Erythroblast (primary cell): ENCODE measurements around the gene STRIP1.

Source experiments
- GATA1 ChIP-seq: IDR thresholded peaks from 2 replicates; pipeline ENCODE4 v1.6.1; 2011; ENCODE audit warnings: low read depth, mild to moderate bottlenecking, control low read depth, low read length, moderate library complexity
- POLR2A ChIP-seq: IDR thresholded peaks from 2 replicates; pipeline ENCODE4 v1.6.1; 2011; ENCODE audit warnings: mild to moderate bottlenecking, low read length

DNA sequence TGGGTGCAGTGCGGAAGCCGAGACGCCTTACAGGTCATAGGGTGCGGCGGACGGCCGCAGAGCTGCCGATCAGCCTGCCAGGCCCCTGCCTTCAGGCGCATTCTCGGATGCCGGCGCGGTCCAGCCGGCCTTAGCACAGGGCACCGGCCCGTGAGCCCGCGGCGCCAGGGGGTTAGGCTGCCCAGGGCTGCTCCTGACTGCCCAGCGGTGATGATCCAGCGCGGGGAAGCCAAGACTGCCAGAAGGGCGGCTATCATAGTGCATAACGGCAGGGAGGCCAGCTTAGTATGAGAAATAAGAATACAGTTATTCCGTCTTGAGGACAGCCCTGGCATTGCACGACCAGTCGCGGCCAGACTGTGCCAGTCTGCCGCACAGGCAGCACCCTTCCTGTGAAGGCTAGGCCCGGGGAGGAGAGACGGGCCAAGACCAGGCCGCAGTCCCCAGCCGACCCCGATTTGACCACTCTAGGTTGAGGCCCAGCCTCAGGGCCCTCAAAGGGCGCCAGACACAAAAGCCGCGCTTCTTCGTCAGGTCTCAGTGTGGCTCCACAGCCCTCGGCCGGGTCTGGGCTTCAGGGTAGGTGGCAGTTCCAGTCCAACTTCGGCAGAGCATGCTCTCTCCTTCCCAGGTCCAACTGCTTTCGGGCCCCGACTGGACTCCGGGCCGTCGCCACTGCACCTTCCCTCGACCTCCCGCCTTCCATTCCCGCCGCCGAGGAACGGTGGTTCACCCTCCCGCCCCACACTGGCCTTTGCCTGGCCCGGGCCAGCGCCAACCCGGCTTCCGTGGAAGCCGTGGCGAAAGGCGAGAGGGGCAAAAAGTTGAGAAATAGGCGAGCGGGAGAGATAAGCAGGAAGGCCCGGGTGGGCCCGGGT, 35.2 kb downstream of the STRIP1 start:
- TF ChIP-seq POLR2A: no peak
- no peak for TF ChIP-seq GATA1
